Stimulated activated CD4-positive, alpha-beta T cell treated with anti-CD3 and anti-CD28 coated beads, Interleukin-12 subunit alpha, Interleukin-12 subunit beta, amount 100 ng/mL, for 4 hours (primary cell): ENCODE measurements around the gene IFNAR1.
A peak's percentile ranks its signal among the peaks of the same experiment; 100 is the strongest.

ENCODE experiments used
- DNase-seq: peaks from one replicate; pipeline ENCODE4 v3.0.0-alpha.2; 2020

IFNAR1 gene

GRCh38 chr21:33403786-33404585 is 79.2 kb downstream of the IFNAR1 start:
- DNase-seq, result peak; percentile 43

- DNase-seq, result no peak
Observed at GRCh38 chr21:33406493-33406892, 81.7 kb downstream of the IFNAR1 start.
